H1 (cell line): ENCODE measurements around the gene TMC3. TPM values are rescaled to one million over a fixed set of nuclear protein-coding genes. Genes with fewer than 3 reads are reported as not detected.

Experiments
- CTCF ChIA-PET: fragments of 300-600 bp; sonication (Branson Sonifier 250); formaldehyde crosslinking; loops from one replicate; lab custom pipeline; 2021; ENCODE audit not compliant: partially characterized antibody; lab: Charles Lee
- POLR2A ChIA-PET: fragments of 300-600 bp; sonication (Branson Sonifier 250); formaldehyde crosslinking; loops from one replicate; lab custom pipeline; 2021; ENCODE audit warnings: inconsistent platforms; ENCODE audit not compliant: partially characterized antibody; lab: Charles Lee
- DNase-seq, 2 experiments: peaks; one replicate each; pipeline versions ENCODE4 v3.0.0 to v3.0.0-alpha.2; 2010 to 2022; ENCODE audit warnings: low spot score in 2 of 2, low read depth in 1 of 2, mixed read lengths in 1 of 2
- FAIRE-seq: peaks from 2 replicates; lab custom pipeline; 2011; peaks lifted over from hg19 to GRCh38; lab: Jason Lieb, UNC
- H2AFZ ChIP-seq: 2 replicates; pipeline ENCODE4 v1.8.1; 2012; ENCODE audit warnings: low read length, inconsistent platforms
- H2AK5ac ChIP-seq: 2 replicates; pipeline ENCODE4 v1.6.1; 2013; ENCODE audit warnings: low read depth, low read length
- H2BK120ac ChIP-seq: replicated peaks from 2 replicates; pipeline ENCODE3; 2013; ENCODE audit warnings: low read depth, low read length, inconsistent platforms
- H2BK12ac ChIP-seq: 2 replicates; pipeline ENCODE4 v1.6.1; 2013; ENCODE audit warnings: low read depth, low read length
- H2BK15ac ChIP-seq: 2 replicates; pipeline ENCODE4 v1.6.1; 2013; ENCODE audit warnings: low read length
- H2BK20ac ChIP-seq: 2 replicates; pipeline ENCODE4 v1.6.1; 2013; ENCODE audit warnings: low read length
- H2BK5ac ChIP-seq: 2 replicates; pipeline ENCODE4 v1.6.1; 2013; ENCODE audit warnings: low read depth, low read length
- H3K14ac ChIP-seq: 2 replicates; pipeline ENCODE4 v1.6.1; 2013; ENCODE audit warnings: inconsistent platforms; ENCODE audit not compliant: insufficient read length
- H3K18ac ChIP-seq: 2 replicates; pipeline ENCODE4 v1.6.1; 2013; ENCODE audit warnings: low read length; ENCODE audit errors: extremely low read depth
- H3K23ac ChIP-seq: 2 replicates; pipeline ENCODE4 v1.6.1; 2013; ENCODE audit warnings: inconsistent platforms; ENCODE audit not compliant: insufficient read length
- H3K23me2 ChIP-seq: 2 replicates; pipeline ENCODE4 v1.6.1; 2013; ENCODE audit warnings: low read depth, low read length
- H3K27ac ChIP-seq: 2 replicates; pipeline ENCODE4 v1.6.1; 2011; ENCODE audit warnings: low read depth, low read length, inconsistent platforms
- H3K27me3 ChIP-seq, 4 experiments: replicated peaks in 1 of 4; 1 replicate in 1 of 4; 2 replicates in 3 of 4; pipeline versions ENCODE4 v1.6.1 to v1.8.1; 2011 to 2013; ENCODE audit warnings: low read length in 3 of 4, mild to moderate bottlenecking in 3 of 4, inconsistent platforms in 2 of 4, mixed read lengths in 2 of 4, moderate library complexity in 1 of 4; ENCODE audit not compliant: control insufficient read depth in 3 of 4, insufficient read depth in 3 of 4; ENCODE audit errors: extremely low read depth in 1 of 4
- H3K36me3 ChIP-seq, 4 experiments: 2 replicates each; pipeline versions ENCODE4 v1.6.1 to v1.8.1; 2011 to 2013; ENCODE audit warnings: mild to moderate bottlenecking in 4 of 4, low read length in 3 of 4, moderate library complexity in 2 of 4, control low read depth in 1 of 4, inconsistent platforms in 1 of 4; ENCODE audit not compliant: insufficient read depth in 4 of 4, control insufficient read depth in 2 of 4
- H3K4ac ChIP-seq: replicated peaks from 2 replicates; pipeline ENCODE3; 2013; ENCODE audit warnings: low read length, low read depth, mixed read lengths, inconsistent platforms; ENCODE audit not compliant: insufficient read length
- H3K4me1 ChIP-seq, 4 experiments: replicated peaks in 1 of 4; 1 replicate in 1 of 4; 2 replicates in 3 of 4; pipeline versions ENCODE4 v1.6.1 to v1.8.1; 2011 to 2013; ENCODE audit warnings: low read length in 3 of 4, inconsistent platforms in 2 of 4, mixed read lengths in 1 of 4; ENCODE audit not compliant: insufficient read depth in 4 of 4, control insufficient read depth in 3 of 4
- H3K4me2 ChIP-seq, 2 experiments: 2 replicates each; pipeline versions ENCODE4 v1.6.1 to v1.8.1; 2011 to 2013; ENCODE audit warnings: low read depth in 2 of 2, low read length in 2 of 2, control low read depth in 1 of 2, inconsistent platforms in 1 of 2, mild to moderate bottlenecking in 1 of 2; ENCODE audit not compliant: insufficient read depth in 1 of 2
- H3K4me3 ChIP-seq, 4 experiments: fragments of 200-600, 300-600 bp in 1 of 4; sonication (generic), shearing (Covaris generic), sonication (Bioruptor Twin) in 1 of 4; 2 replicates each; pipeline versions ENCODE4 v1.5.1 to v1.8.1; 2011 to 2016; ENCODE audit warnings: low read length in 4 of 4, low read depth in 3 of 4, control low read depth in 2 of 4, inconsistent platforms in 2 of 4, mild to moderate bottlenecking in 2 of 4, mixed read lengths in 1 of 4, moderate library complexity in 1 of 4; ENCODE audit not compliant: insufficient read depth in 2 of 4; ENCODE audit errors: extremely low read depth in 1 of 4
- H3K56ac ChIP-seq: replicated peaks from 2 replicates; pipeline ENCODE3; 2013; ENCODE audit warnings: low read depth, mild to moderate bottlenecking, mixed read lengths, low read length, inconsistent platforms; ENCODE audit not compliant: insufficient read length
- H3K79me1 ChIP-seq: 2 replicates; pipeline ENCODE4 v1.6.1; 2013; ENCODE audit warnings: low read depth, low read length, control low read depth
- H3K79me2 ChIP-seq, 2 experiments: 2 replicates each; pipeline versions ENCODE4 v1.6.1 to v1.8.1; 2012 to 2013; ENCODE audit warnings: low read length in 2 of 2, mild to moderate bottlenecking in 2 of 2, inconsistent platforms in 1 of 2; ENCODE audit not compliant: insufficient read depth in 2 of 2, control insufficient read depth in 1 of 2
- H3K9ac ChIP-seq, 4 experiments: replicated peaks in 1 of 4; 1 replicate in 1 of 4; 2 replicates in 3 of 4; pipeline versions ENCODE4 v1.6.1 to v1.8.1; 2011 to 2013; ENCODE audit warnings: low read depth in 3 of 4, low read length in 3 of 4, control low read depth in 2 of 4, mild to moderate bottlenecking in 2 of 4, moderate library complexity in 2 of 4, inconsistent platforms in 1 of 4; ENCODE audit errors: extremely low read depth in 1 of 4
- H3K9me3 ChIP-seq, 2 experiments: 2 replicates each; pipeline versions ENCODE4 v1.6.1 to v1.8.1; 2012 to 2013; ENCODE audit warnings: mild to moderate bottlenecking in 2 of 2, moderate library complexity in 2 of 2, control low read depth in 1 of 2, inconsistent platforms in 1 of 2, low read depth in 1 of 2, low read length in 1 of 2, mixed read lengths in 1 of 2; ENCODE audit not compliant: insufficient read depth in 2 of 2
- H4K20me1 ChIP-seq, 2 experiments: replicated peaks in 1 of 2; 2 replicates each; pipeline versions ENCODE3 to v1.8.1; 2011 to 2013; ENCODE audit warnings: inconsistent platforms in 2 of 2, low read length in 2 of 2, mild to moderate bottlenecking in 1 of 2; ENCODE audit not compliant: insufficient read depth in 2 of 2, control insufficient read depth in 1 of 2
- H4K5ac ChIP-seq: 2 replicates; pipeline ENCODE4 v1.6.1; 2013; ENCODE audit warnings: low read length, low read depth, mixed read lengths, inconsistent platforms; ENCODE audit not compliant: insufficient read length
- H4K8ac ChIP-seq: 2 replicates; pipeline ENCODE4 v1.8.0; 2013; ENCODE audit warnings: mild to moderate bottlenecking, moderate library complexity, low read length, inconsistent platforms; ENCODE audit not compliant: insufficient read depth; ENCODE audit errors: extremely low read depth
- H4K91ac ChIP-seq: replicated peaks from 2 replicates; pipeline ENCODE3; 2013; ENCODE audit warnings: low read length, mixed read lengths, inconsistent platforms; ENCODE audit not compliant: insufficient read length
- SRF ChIP-seq: IDR thresholded peaks from 2 replicates; pipeline ENCODE4 v1.6.1; 2011; ENCODE audit warnings: mild to moderate bottlenecking, low read depth, low read length, moderate library complexity
- WGBS, 2 experiments: shearing (Covaris generic) in 1 of 2; methylation state at CpG; one replicate each; pipeline versions ENCODE4 v1.1.6 to v1.1.7; 2013 to 2015; ENCODE audit warnings: low lambda C conversion rate in 2 of 2, mixed read lengths in 2 of 2, inconsistent platforms in 1 of 2, low coverage in 1 of 2, missing lambda C conversion rate in 1 of 2; ENCODE audit not compliant: insufficient replicate concordance in 2 of 2, insufficient coverage in 1 of 2, insufficient read length in 1 of 2; ENCODE audit errors: extremely low coverage in 1 of 2, missing lambda C conversion rate in 1 of 2; 5-methylcytosine and 5-hydroxymethylcytosine counted together
- polyA plus RNA-seq, 7 experiments: library from polyadenylated mRNA; depleted of rRNA in 3 of 7; stranded (reverse) in 5 of 7; unstranded in 2 of 7; fragments of >200 nt in 5 of 7; fragments of 200-250 nt in 2 of 7; gene quantifications; 1 replicate in 5 of 7; 2 replicates in 1 of 7; 4 replicates in 1 of 7; pipeline versions ENCODE4 v1.2.1 to v1.2.3, GENCODE V29; 2011 to 2013; ENCODE audit warnings: missing spikeins in 2 of 7, mixed read lengths in 2 of 7
- total RNA-seq: library from RNA; stranded (reverse); fragmentation: NEBNext Ultra II Directional; extraction: Animal tissue kit (Norgen Biotek cat#: 25700); gene quantifications from 2 replicates; pipeline ENCODE4 v1.2.1, GENCODE V29; 2021

Gene TMC3
- total and polyA plus RNA-seq, 2 of the 8 experiments (the other 6 are each of a cell fraction or from before 2014, with no cell fraction given): not detected

DNA sequence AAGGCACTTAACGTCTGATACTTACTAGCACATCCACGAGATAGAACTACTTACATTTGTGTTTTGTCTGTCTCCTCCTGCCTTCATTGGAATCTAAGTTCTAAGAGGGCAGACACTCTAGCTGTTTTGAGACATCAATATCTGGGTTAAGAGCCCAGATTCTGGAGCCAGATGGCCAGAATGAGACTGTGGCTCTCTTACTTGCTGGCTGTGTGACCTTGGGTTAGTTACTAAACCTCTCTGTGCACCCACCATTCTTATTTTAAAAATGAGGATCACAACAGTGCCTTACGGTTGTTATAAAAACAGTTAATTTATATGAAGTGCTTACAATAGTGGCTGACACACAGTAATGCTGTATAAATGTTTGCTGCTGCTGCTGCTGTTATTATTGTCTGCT, 57.7 kb downstream of the TMC3 start:
- Histone ChIP-seq H4K8ac (no peak overlapping the region), H2BK20ac (no peak overlapping the region), H3K23ac (no peak overlapping the region), H3K9me3 (no peaks in the 10 kb centered on the region), H2BK5ac (no peak overlapping the region), H3K27ac (no peak overlapping the region), H2AFZ (no peak overlapping the region), H2BK120ac (no peak overlapping the region), H4K20me1 (peaks cover 0 to 3% of the 10 kb centered on the region in 2 experiments), H3K4me2 (no peak overlapping the region), H2BK12ac (no peak overlapping the region), H4K91ac (no peak overlapping the region), H2AK5ac (no peak overlapping the region), H2BK15ac (no peak overlapping the region), H3K56ac (no peak overlapping the region), H3K9ac (no peak overlapping the region), H3K36me3 (peaks cover 3 to 21% (median 10%) of the 10 kb centered on the region in 4 experiments; a peak in 6 of 8 replicates), H3K27me3 (no peaks in the 10 kb centered on the region), H3K4me3 (no peak overlapping the region), H4K5ac (no peak overlapping the region), H3K4me1 (no peaks in the 10 kb centered on the region), H3K18ac (no peak overlapping the region), H3K23me2 (no peaks in the 10 kb centered on the region), H3K4ac (no peak overlapping the region), H3K79me2 (no peaks in the 10 kb centered on the region), H3K79me1 (no peaks in the 10 kb centered on the region), H3K14ac (no peak overlapping the region)
- POLR2A ChIA-PET: no interaction called here
- DNase-seq (no peak), FAIRE-seq (no peak)
- 90% methylated on average over 3 of the region's 3 CpGs; no CpG with 5 or more reads in 1 of the 2 experiments for WGBS, 2 experiments
- CTCF ChIA-PET: no interaction called here
- no peak for TF ChIP-seq SRF
